NCI-H748 treated with DMSO at 0.1 percent for 48 hours (cell line): ENCODE results near the gene FABP7.
A peak's percentile ranks its signal among the peaks of the same experiment; 100 is the strongest.

ENCODE experiments used
- DNase-seq: peaks from one replicate; lab custom pipeline; 2025; lab: John Stamatoyannopoulos, UW

The FABP7 gene

DNA sequence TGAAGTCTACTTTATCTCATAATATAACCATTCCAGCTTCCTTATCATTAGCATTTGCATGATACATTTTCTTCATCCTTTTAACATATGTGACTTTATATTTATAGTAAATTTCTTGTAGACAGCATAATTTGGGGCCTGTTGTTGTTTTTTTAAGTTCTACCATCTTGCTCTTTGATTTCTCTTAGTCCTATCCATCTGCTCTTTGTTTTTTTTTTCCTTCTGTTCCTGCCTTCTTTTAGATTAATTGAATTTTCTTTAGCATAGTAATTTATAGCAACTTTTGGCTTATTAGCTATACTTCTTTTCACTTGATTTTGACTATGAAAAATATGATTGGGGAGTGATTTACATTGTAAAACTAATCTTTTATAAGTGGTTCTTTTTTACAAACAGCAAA, 19.2 kb upstream of the FABP7 start:
- DNase-seq, result no peak

DNA sequence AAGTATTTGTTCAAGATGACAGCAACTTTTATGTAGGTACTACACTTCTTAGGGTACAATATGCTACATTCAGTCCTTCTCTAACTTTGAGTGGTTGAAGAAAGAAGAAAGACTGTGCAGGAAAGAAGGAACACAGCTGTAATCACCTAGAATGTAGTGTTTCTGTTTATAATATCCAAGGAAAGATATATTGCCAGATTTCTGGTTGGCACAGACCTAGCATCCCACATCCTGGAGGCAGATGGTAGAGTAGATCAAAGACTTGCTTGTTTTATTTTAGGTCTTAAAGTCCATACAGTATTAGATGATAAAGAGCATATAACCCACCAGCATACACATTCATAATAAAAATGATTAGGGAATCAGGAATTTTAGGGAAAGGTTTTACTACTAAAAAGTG, 13.3 kb upstream of the FABP7 start:
- DNase-seq, result no peak

DNA sequence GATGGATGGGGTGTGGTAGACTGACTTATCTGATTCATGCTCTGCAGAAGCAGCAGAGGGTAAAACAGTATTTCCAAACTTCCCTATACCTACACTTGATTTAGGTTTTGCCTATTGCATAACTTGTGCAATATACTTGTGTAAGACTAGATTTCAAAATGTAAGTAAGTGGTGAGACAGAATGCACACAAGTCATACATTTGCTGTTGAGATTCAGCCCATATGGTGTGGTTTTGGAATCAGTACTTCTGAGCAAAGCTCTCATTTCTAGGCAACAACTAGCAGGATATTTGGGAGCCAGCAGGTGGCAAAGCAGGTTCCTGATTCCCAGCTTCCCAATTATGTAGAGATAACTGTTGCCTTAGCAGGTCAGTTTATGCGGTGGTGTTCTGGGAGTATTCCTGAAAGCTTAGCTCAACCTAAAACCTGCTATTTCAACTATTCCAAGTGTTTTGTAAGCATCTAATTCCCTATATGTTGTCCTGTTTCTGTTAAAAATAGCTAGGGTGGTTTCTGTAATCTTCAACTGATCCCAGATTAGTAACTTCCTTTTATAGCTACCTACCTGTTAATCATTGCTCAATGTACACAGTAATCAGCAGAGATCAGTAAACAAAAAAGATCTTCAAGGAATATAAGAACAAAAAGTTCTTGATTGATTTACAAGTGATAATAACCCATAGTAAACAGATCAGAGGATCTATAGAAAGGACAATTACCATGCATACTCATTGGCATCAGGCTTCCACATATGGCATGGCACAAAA, 8.5 kb upstream of the FABP7 start:
- DNase-seq, result no peak

DNA sequence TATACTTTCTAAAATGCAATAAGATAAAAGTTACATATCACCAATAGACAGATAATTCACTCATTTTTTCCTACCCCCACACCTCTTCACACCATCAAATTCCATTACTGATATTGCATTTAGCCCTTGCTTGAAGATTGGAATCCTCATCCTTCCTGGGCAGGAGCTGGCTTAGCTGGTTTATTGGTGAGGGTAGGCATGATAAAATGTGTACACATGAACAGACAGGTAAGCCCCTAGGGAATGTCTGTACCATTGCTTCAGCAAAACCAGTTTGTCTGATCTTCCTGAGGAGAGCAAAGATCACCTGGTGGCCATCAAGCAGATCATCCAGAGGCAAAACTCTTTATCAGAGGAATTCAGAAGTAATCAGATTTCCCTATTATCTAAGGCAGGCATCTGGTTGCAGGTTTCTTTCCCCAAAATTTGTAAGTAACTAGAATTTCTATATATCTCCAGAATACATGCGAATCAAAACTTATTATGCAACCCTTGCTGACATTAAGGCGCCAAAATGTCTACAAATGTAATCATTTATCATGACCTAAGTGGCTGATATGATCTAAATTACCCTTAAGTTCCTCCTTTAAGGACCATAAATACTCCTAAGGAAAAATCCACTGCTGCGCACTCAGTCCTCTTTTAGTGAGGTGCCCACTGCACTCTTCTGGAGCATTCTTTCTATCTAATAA, 6.6 kb upstream of the FABP7 start:
- no peak for DNase-seq

DNA sequence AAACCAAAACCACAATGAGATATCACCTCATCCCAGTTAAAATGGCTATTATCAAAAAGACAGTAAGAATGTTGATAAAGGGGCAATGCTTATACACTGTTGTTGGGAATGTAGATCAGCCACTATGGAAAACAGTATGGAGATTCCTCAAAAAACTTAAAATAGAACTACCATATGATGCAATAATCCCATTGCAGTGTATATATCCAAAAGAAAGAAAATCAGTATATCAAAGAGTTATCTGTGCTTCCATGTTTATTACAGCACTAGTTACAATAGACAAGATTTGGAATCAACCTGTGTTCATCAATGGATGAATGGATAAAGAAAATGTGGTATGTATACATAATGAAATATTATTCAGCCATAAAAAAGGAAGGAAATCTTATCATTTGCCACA, 3.5 kb upstream of the FABP7 start:
- DNase-seq, result no peak

DNA sequence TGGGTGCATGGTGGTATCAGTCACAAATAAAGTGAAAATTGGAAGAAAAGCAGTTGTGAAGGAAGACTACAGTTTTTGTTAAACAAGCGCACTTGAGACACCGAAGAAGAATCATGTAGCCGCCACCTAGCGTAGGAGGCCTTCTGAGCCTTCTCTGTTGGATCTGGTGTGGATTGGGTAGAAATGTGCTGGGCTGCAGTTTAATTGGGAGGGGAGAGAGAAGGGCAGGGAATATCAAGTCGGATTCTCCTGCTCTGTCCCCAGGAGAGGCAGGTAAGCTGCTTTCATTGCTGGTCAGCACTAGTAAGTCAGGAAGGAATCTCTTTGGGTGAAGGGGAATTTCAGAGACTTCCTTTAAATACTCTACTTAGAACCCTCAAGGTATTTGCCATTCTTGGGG, 1.2 kb upstream of the FABP7 start:
- no peak for DNase-seq

DNA sequence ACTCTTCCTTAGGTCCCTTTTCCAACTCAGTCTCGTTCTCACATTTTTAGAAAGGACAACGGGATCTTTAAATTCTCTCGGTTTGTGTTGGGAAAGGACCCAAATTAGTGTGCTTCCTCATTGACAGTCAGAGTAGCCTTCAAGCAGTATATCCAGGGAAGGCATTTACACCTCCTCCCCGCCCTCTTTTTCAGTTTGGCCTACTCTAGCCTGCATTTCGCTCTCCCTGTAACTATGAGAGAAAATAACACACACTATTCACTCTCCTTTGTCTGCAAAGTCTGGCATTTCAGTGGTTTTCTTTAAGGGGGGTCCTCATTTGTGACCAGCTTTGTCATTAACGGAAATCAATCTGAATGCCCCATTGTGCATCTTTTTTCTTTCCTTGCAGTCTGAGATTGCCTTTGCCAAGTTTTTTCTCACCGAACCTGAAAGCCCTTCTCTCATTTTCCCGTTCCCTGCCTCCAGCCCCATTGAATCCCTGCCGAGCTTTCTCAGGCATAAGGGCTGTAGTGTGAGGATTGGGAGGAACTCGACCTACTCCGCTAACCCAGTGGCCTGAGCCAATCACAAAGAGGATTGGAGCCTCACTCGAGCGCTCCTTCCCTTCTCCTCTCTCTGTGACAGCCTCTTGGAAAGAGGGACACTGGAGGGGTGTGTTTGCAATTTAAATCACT, 393 bp upstream of the FABP7 start:
- DNase-seq, result no peak

DNA sequence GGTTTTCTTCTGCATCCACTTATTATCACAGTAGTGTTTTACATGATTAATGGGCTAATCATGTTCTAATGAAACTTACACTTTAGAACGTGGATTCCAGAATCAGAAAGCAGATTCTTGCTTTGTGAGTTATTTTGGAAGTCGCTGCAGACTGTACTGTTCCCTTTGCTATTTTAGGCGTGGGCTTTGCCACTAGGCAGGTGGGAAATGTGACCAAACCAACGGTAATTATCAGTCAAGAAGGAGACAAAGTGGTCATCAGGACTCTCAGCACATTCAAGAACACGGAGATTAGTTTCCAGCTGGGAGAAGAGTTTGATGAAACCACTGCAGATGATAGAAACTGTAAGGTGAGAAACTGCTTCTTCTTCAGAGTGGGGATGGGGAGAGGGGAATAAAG, 598 bp downstream of the FABP7 start:
- no peak for DNase-seq

DNA sequence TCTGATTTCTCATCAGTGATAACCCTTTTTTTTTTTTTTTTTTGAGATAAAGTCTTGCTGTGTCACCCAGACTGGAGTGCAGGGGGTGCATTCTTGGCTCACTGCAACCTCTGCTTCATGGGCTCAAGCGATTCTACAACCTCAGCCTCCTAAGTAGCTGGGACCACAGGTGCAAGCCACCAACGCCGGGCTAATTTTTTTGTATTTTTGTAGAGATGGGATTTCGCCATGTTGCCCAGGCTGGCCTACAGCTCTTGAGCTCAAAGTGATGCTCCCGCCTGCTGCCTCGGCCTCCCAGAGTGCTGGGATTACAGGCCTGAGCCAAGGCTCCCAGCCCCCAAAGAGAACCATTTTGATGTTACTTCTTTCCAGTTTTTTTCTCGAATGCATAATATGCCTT, 2.2 kb downstream of the FABP7 start:
- no peak for DNase-seq

DNA sequence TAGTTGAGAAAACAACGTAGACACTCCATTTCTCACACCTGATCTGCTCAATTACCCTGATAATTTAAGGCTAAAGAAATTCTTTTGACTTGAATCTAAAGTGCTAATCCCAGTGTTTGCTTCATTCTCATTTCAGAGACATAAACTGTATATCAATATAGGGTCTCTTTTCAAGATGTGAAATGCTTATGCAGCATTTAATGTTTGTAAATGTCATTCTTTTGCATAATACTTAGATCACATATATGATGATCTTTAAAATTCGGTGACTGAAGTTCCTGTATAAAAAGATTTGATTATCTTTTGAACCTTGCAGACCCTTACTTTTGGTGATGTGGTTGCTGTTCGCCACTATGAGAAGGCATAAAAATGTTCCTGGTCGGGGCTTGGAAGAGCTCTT, 3.9 kb downstream of the FABP7 start:
- DNase-seq, result no peak

DNA sequence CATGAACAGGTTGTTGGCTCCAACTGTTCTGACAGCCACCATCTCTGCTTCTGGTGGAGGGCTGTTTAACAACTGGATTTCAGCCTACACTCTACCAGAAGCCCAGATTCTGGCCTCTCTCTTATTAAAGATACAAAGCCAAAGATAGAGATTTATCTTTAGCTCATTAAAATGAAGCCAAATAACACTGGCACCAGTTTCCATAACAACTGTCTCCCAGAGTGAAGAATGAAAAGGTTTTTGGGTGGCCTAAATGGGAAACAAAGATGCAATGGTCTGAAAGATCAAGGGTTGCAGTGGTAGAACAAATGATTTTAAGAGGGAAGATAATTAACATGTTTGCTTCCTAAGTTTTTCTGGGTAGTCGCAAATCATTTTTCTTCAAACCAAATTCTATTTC, 6.4 kb downstream of the FABP7 start:
- DNase-seq, result no peak

DNA sequence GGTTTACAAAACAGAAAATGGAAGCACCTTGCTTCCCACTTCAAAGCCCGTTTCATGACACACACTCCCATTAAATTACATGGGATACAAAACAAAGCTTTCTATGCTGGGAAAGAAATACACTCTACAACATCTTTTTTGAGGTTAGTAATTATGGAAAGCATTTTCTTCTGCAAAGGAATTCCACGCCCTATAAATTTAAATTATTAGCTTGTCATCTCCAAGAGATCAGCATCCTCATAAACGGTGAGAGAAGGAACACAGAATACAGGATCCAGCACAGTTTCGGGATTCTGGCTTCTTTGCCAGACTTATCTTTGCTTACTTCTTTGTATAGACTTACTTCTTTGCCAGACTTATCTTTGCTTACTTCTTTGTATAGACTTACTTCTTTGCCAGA, 8.2 kb downstream of the FABP7 start:
- DNase-seq, result no peak

DNA sequence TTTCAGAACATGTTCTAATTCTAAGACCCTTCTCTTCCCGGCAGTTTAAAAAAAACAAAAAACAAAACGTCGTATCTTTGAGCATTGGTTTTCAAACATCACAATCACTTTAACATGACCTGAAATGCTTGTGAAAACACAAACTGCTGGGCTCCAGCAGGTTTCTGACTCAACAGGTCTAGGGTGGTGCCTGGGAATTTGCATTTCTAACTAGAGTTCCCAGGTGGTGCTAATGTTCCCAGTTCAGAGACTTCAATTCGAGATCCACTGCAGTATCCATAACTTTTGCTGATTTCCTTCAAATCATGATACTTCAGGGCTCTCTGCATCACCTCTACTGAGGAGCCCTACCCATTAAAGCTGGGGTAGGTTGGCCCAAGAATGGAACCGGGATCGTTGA, 8.7 kb downstream of the FABP7 start:
- DNase-seq, result no peak

DNA sequence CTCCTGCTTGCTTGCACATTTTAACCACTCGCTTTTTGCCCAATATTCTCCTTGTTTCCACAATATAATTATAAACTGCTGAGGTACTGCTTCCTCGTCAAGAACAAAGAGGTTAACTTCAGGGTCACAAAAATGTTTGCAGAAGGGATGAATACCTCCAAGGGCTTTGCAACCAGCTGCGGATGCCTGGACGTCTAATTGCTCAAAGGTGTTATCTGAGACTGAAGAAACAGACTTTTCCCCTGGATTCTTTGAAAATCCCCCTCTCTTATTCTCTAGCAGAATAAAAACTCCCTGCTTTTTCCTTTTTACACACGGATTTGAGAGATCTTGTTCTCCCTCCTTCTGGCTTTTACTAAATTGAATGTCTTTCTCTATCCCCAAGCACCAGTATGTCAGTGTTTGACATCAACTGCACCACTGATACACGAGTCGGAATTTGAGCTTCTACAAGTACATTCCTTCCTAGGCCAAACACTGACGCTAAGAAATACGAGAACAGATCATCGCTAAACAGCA, 9.2 kb downstream of the FABP7 start:
- DNase-seq, result peak; percentile 46

DNA sequence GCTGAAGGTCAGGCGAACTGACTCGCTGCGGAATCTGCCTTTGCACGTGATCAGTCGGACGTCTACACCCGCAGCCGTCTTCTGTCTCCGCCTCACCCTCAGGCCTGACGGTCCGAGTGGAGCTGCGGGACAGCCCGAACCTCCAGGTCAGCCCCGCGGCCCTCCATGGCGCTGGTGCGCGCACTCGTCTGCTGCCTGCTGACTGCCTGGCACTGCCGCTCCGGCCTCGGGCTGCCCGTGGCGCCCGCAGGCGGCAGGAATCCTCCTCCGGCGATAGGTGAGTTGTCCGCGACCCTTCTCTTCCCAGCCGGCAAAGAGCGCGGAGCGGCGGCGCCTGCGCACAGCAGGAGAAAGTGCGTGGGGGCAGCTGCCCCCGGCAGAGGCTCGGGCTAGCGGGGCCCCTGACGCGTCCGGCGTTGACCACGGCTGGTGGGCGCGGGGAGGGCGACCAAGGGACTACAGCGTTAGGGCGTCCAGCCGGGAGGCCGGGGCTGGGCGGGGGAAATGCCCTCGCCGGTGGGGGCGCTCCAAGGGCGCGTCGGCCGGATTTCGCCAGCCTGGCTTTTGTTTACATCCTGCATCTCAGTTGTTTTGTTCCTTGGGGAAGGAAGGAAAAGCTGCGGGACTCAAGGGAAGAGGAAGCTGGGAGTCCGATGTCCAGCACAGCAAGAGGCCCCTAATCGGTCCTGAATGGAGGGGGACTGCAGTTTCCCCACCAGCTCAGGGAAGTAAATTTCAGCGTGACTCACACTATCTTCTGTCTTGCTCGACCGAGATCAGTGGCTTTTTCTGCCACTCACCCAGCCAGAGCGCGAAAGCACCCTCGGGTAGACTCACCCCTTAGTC, 9.9 kb downstream of the FABP7 start, which contains the start of gene SMPDL3A:
Gene SMPDL3A (plus strand): TSS at position 77 of the 846 bp plus-strand sequence. CDS start 89 bp downstream, at position 166.
- peak; percentile 79 for DNase-seq

DNA sequence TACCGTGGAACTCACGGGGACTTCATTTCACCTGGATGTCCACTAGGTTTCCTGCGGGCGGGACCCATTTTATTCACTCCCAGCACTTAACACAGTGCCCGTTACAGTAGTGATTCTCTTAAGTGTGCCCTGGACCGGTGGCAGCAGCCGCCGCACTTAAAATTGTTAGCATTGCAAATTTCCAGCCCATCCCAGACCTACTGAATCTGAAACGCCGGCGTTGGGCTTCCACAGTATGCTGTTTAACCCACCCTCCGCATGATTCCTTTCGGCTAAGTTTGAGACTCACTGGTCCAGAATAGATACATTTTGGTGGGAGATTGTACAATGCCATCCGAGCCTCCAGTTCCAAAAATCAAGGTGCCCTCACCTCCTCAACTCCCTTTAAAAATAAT, 10.5 kb downstream of the FABP7 start:
- peak; percentile 79 for DNase-seq

DNA sequence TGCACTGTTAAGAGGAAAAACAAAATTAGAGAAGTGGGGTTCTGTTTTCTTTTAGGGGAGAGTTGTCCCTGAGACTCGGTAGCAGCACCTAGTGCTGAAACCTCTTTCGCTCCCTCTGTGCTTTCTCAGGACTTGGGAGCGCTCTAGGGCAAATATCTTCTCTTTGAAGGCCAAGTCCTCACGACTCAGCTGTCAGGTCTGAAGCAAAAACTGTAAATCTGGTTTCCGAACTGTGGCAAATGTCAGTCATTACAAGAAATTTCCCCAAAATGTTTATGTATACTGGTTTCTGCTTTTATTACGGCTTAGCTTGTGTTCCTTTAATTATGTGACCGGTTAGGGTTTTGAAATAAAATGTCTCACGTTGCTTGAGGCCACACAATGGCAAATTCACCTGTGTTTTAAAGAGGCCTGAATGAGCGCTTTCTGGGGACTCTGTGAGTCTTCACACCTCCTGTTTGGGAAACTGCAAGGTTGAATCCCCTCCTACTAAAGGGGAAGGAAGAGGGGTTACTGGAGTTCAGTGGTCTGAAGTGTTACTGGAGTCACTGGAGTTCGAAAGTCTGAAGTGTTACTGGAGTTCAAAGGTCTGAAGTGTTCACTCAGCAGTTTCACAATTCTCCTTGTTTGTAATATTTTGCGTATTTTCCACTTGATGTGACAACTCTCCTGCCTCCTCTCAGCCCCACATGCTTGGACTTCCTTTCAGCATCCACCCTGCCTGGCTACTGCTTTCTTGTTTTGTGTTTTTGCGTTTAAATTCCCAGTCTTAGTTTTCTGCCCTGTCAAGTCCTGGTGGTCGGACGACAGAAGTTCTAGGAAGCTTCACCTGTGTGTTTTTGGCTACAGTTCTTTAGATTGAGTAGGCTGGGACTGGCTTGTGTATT, 11.2 kb downstream of the FABP7 start:
- no peak for DNase-seq

DNA sequence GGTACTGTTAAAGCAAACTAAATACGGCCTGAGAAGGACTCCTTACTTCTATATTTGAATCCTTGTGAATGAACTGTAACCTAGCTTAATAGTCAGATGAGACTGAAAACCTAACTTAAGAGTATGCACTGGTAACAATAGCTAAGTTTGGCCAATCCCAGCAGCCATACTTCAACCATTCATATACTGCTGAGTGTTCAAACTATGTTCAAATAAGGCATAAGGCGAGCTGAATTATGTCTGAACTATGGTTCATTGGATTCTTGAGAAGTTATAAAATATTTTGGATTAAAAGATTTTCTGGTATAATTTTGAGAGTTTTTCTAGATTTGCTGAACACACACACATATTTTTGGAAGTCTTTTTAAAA, 11.8 kb downstream of the FABP7 start:
- DNase-seq, result no peak

DNA sequence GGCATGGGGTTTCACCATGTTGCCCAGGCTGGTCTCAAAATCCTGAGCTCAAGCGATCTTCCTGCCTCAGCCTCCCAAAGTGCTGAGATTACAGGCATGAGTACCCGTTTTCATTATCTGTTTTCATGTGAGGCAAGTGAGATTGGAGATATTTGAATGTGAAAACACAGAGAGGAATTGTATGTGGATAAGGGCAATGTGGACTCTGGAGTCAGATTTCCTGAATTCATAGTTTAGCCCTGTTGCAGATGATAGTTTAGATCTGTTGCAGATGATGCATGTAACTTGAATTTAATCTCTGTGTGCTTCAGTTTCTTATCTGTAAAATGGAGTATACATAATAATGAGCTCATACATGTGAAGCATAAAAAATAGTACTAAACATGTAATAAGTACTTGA, 13.2 kb downstream of the FABP7 start:
- no peak for DNase-seq

DNA sequence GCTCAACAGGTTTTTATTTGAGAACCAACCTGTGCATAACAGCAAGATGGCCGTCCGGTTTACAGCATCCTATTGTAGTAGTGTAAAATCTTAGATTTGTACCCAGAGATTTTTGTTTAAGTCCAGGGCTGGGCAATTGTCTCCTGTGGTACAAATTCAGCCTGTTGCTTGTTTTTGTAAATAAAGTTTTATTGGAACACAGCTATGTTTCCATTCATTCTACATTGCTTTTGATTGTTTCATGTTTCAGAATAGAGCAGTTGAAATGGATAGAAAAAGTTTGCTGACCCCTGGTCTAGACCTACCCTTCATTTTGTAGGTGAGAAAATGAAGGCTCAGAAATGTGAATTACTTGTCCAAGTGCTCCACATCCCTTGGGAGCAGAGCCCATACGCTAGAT, 18.0 kb downstream of the FABP7 start:
- DNase-seq, result no peak

DNA sequence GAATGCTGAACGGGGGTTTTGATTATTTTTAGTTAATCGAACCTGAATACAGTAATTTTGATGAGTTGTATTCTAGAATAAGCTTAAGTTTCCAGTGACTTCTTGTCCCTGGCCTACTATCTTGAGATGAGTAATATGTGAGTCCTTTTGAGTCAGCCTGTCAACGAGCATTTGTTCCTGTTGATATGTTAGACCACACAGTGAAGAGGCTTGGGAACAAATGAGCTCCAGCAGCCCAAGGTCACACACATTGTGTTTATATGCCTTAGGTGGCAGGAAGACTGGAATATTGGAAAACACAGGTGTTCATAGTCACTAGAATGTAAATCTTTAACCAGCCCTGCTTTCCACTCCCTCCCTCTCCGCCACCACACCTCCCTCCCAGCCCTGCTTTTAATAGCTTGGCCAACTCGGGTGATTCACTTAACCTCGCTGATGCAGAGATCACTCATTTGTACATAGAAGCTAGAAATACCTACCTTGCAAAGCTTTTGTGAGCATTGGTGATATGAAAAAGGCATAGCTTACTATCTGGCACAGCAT, 18.7 kb downstream of the FABP7 start:
- DNase-seq, result peak; percentile 29
